Natural killer cell (primary cell): ENCODE data around the gene FBXO31. TPM values are rescaled to one million over a fixed set of nuclear protein-coding genes. Genes with fewer than 3 reads are reported as not detected.

Source experiments
- ATAC-seq, 3 donors: fragments of 150-1000 bp in 2 of 3; fragments of 200-7000 bp in 1 of 3; cut with Tn5 transposase; 1 replicate in 1 of 3; 2 replicates in 2 of 3; pipeline ENCODE4 v1.10.0; 2021; ENCODE audit warnings: mild to moderate bottlenecking in 2 of 3, moderate library complexity in 2 of 3
- DNase-seq, 2 donors: peaks; one replicate each; pipeline versions ENCODE4 v3.0.0 to v3.0.0-alpha.2; 2013 to 2021; ENCODE audit warnings: mixed read lengths in 1 of 2
- H3K27ac ChIP-seq: one replicate; pipeline ENCODE4 v1.5.1; 2013; ENCODE audit warnings: mild to moderate bottlenecking, low read length
- H3K27me3 ChIP-seq: one replicate; pipeline ENCODE4 v1.6.1; 2013; ENCODE audit warnings: low read length; ENCODE audit not compliant: control insufficient read depth, insufficient read depth
- H3K36me3 ChIP-seq: one replicate; pipeline ENCODE4 v1.6.1; 2013; ENCODE audit warnings: low read length; ENCODE audit not compliant: control insufficient read depth, insufficient read depth
- H3K4me1 ChIP-seq: one replicate; pipeline ENCODE4 v1.6.1; 2013; ENCODE audit warnings: low read length; ENCODE audit not compliant: control insufficient read depth, insufficient read depth
- H3K4me3 ChIP-seq: one replicate; pipeline ENCODE4 v1.5.1; 2013; ENCODE audit warnings: low read length
- H3K9me3 ChIP-seq: one replicate; pipeline ENCODE4 v1.6.1; 2013; ENCODE audit warnings: low read length; ENCODE audit not compliant: control insufficient read depth, insufficient read depth
- H3K27ac Mint-ChIP-seq, 2 donors: one replicate each; pipeline ENCODE4 v1.8.0; 2022; ENCODE audit warnings: mild to moderate bottlenecking in 2 of 2, mixed read lengths in 2 of 2, moderate library complexity in 1 of 2
- H3K27me3 Mint-ChIP-seq, 2 donors: one replicate each; pipeline ENCODE4 v1.8.0; 2022; ENCODE audit warnings: low read depth in 2 of 2, mixed read lengths in 2 of 2
- H3K36me3 Mint-ChIP-seq: one replicate; pipeline ENCODE4 v1.8.0; 2022; ENCODE audit warnings: mixed read lengths
- H3K4me1 Mint-ChIP-seq, 2 donors: one replicate each; pipeline ENCODE4 v1.8.0; 2022; ENCODE audit warnings: mixed read lengths in 2 of 2
- H3K4me3 Mint-ChIP-seq: one replicate; pipeline ENCODE4 v1.8.0; 2022; ENCODE audit warnings: mild to moderate bottlenecking, moderate library complexity, mixed read lengths
- H3K9me3 Mint-ChIP-seq, 2 donors: one replicate each; pipeline ENCODE4 v1.8.0; 2022; ENCODE audit warnings: mixed read lengths in 2 of 2
- WGBS: methylation state at CpG from one replicate; pipeline ENCODE4 v1.1.7; 2013; ENCODE audit warnings: missing lambda C conversion rate; ENCODE audit not compliant: insufficient coverage; 5-methylcytosine and 5-hydroxymethylcytosine counted together
- intact Hi-C: fragments of 100-400 bp; cut with micrococcal nuclease; formaldehyde crosslinking; loops from one replicate; pipeline ENCODE4 v1.14.2; 2022
- total RNA-seq, 4 donors: library from RNA; stranded (reverse); fragments of 120-200 nt in 1 of 4; gene quantifications; one replicate each; pipeline versions ENCODE4 v1.2.3 to v1.2.4, GENCODE V29; 2013 to 2022
- TF ChIP-seq, protein P1 (sequence below): fragments of 200-600 bp; IDR thresholded peaks from one replicate; pipeline ENCODE4 v1.8.0; 2022; ENCODE audit warnings: antibody characterized with exemption

FBXO31 gene
- total RNA-seq, 3 donors from 2014 or later (not counting 1 experiment from before 2014, with no cell fraction given): 32.2 to 47.2 (median 37.6) TPM

DNA sequence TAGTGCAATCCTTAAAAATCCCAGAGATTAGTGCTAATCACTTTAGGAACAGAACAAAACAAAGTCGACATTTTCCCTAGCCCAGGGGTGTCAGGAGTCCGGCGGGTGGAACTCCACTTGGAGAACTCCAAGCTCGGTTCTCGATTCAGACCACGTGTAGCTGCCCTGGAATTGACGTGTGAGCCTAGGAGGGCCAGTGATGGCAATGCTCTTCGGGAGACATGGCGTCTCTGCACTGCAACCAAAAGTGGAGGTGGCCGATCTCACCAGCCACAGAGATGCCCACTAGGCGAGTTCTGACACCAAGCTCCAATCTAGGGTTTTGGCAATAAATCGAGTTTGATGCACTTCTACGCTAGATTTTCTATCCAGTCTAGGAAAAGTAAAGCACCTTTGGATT, 26.2 kb upstream of the FBXO31 start:
- H3K27ac ChIP-seq: no peak overlapping the region
- H3K27ac Mint-ChIP-seq: no peak overlapping the region
- H3K27me3 ChIP-seq: no peaks in the 10 kb centered on the region
- no peaks in the 10 kb centered on the region for H3K9me3 Mint-ChIP-seq
- TF ChIP-seq, protein P1, sequence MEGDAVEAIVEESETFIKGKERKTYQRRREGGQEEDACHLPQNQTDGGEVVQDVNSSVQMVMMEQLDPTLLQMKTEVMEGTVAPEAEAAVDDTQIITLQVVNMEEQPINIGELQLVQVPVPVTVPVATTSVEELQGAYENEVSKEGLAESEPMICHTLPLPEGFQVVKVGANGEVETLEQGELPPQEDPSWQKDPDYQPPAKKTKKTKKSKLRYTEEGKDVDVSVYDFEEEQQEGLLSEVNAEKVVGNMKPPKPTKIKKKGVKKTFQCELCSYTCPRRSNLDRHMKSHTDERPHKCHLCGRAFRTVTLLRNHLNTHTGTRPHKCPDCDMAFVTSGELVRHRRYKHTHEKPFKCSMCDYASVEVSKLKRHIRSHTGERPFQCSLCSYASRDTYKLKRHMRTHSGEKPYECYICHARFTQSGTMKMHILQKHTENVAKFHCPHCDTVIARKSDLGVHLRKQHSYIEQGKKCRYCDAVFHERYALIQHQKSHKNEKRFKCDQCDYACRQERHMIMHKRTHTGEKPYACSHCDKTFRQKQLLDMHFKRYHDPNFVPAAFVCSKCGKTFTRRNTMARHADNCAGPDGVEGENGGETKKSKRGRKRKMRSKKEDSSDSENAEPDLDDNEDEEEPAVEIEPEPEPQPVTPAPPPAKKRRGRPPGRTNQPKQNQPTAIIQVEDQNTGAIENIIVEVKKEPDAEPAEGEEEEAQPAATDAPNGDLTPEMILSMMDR: no peak
- no peaks in the 10 kb centered on the region for H3K4me1 ChIP-seq
- H3K36me3 Mint-ChIP-seq: peaks cover 14% of the 10 kb centered on the region
- 97% methylated on average over 13 of the region's 13 CpGs for WGBS
- H3K4me1 Mint-ChIP-seq: no peaks in the 10 kb centered on the region
- no peak for ATAC-seq
- intact Hi-C loops: no loop called here
- H3K27me3 Mint-ChIP-seq: no peaks in the 10 kb centered on the region
- H3K36me3 ChIP-seq: peaks cover 35% of the 10 kb centered on the region
- no peak overlapping the region for H3K4me3 ChIP-seq
- H3K4me3 Mint-ChIP-seq: no peak overlapping the region
- no peak for DNase-seq
- no peaks in the 10 kb centered on the region for H3K9me3 ChIP-seq

- Histone ChIP-seq H3K9me3 (no peaks in the 10 kb centered on the region), H3K27ac (no peak overlapping the region), H3K36me3 (peaks cover 41% of the 10 kb centered on the region), H3K4me3 (no peak overlapping the region), H3K4me1 (no peaks in the 10 kb centered on the region), H3K27me3 (no peaks in the 10 kb centered on the region)
- H3K27me3 Mint-ChIP-seq: no peaks in the 10 kb centered on the region
- no peaks in the 10 kb centered on the region for H3K9me3 Mint-ChIP-seq
- DNase-seq (no peak), ATAC-seq (no peak)
- TF ChIP-seq, protein P1: no peak
- intact Hi-C loops: no loop called here
- H3K4me3 Mint-ChIP-seq: no peak overlapping the region
- H3K4me1 Mint-ChIP-seq: no peaks in the 10 kb centered on the region
- H3K27ac Mint-ChIP-seq: no peak overlapping the region
- H3K36me3 Mint-ChIP-seq: peaks cover 14% of the 10 kb centered on the region
- 98% methylated on average over 13 of the region's 13 CpGs for WGBS
These were observed 25.6 kb upstream of the FBXO31 start for GRCh38 chr16:87409153-87409552.

- no peaks in the 10 kb centered on the region for H3K9me3 ChIP-seq
- H3K27me3 ChIP-seq: no peaks in the 10 kb centered on the region
- Mint-ChIP-seq H3K27me3 (no peaks in the 10 kb centered on the region), H3K4me1 (no peaks in the 10 kb centered on the region), H3K36me3 (peaks cover 18% of the 10 kb centered on the region), H3K4me3 (peak overlapping the region; percentile 51), H3K9me3 (no peaks in the 10 kb centered on the region), H3K27ac (peak overlapping the region in 1 of 2 donors; percentile 66)
- DNase-seq (peak in 1 of 2 donors; percentile 31), ATAC-seq (peak in 2 of 3 donors; percentile 22 to 48)
- intact Hi-C loops: no loop called here
- no peaks in the 10 kb centered on the region for H3K4me1 ChIP-seq
- peaks cover 51% of the 10 kb centered on the region for H3K36me3 ChIP-seq
- H3K27ac ChIP-seq: no peak overlapping the region
- TF ChIP-seq, protein P1: no peak
- H3K4me3 ChIP-seq: no peak overlapping the region
- 87% methylated on average over 26 of the region's 26 CpGs for WGBS
These were observed 24.0 kb upstream of the FBXO31 start for GRCh38 chr16:87407511-87408112.
